Tibial artery (tissue), 4 donors: Measurements from ENCODE around the gene ZBTB7A.

ENCODE experiments used
- DNase-seq, 2 donors: peaks; one replicate each; pipeline ENCODE4 v3.0.0-alpha.2; 2019
- H3K27ac ChIP-seq, 2 donors: fragments of 200-600 bp; sonication (generic) in 1 of 2; 1 replicate in 1 of 2; 2 replicates in 1 of 2; pipeline ENCODE4 v1.5.1; 2018 to 2019; ENCODE audit warnings: mild to moderate bottlenecking in 1 of 2
- H3K27me3 ChIP-seq, 2 donors: fragments of 200-600 bp; sonication (generic) in 1 of 2; one replicate each; pipeline versions ENCODE4 v1.5.1 to v1.6.0; 2016 to 2019
- H3K36me3 ChIP-seq, 3 donors: fragments of 200-600 bp; sonication (generic) in 2 of 3; one replicate each; pipeline ENCODE4 v1.5.1; 2016 to 2019; ENCODE audit warnings: mild to moderate bottlenecking in 2 of 3
- H3K4me1 ChIP-seq, 4 donors: fragments of 200-600 bp; sonication (generic) in 2 of 4; 1 replicate in 3 of 4; 2 replicates in 1 of 4; pipeline ENCODE4 v1.5.1; 2016 to 2019
- H3K4me3 ChIP-seq, 2 donors: fragments of 200-600 bp; sonication (generic) in 1 of 2; 1 replicate in 1 of 2; 2 replicates in 1 of 2; pipeline ENCODE4 v1.5.1; 2018 to 2019; ENCODE audit warnings: mild to moderate bottlenecking in 2 of 2
- H3K9me3 ChIP-seq, 3 donors: fragments of 200-600 bp; sonication (generic) in 1 of 3; one replicate each; pipeline ENCODE4 v1.5.1; 2016 to 2019
- intact Hi-C: fragments of 100-400 bp; cut with DNase I; formaldehyde crosslinking; loops from one replicate; pipeline ENCODE4 v1.15.0; 2023; ENCODE audit warnings: low total_unique reads
- TF ChIP-seq, protein P1 (sequence below), 2 experiments: fragments of 200-600 bp in 1 of 2; fragments of 450-650 bp in 1 of 2; IDR thresholded peaks; one replicate each; pipeline ENCODE4 v1.5.1; 2017 to 2019; ENCODE audit warnings: antibody characterized with exemption in 2 of 2, mild to moderate bottlenecking in 1 of 2, moderate library complexity in 1 of 2

ZBTB7A gene

GRCh38 chr19:4038057-4038456, 28.6 kb downstream of the ZBTB7A start:
- no peaks in the 10 kb centered on the region for H3K27me3 ChIP-seq
- H3K9me3 ChIP-seq, result no peaks in the 10 kb centered on the region
- H3K4me3 ChIP-seq, result no peak overlapping the region
- no peak for DNase-seq
- H3K36me3 ChIP-seq, result peaks cover 28 to 70% (median 61%) of the 10 kb centered on the region in 3 donors
- no peak overlapping the region for H3K27ac ChIP-seq
- TF ChIP-seq, protein P1, sequence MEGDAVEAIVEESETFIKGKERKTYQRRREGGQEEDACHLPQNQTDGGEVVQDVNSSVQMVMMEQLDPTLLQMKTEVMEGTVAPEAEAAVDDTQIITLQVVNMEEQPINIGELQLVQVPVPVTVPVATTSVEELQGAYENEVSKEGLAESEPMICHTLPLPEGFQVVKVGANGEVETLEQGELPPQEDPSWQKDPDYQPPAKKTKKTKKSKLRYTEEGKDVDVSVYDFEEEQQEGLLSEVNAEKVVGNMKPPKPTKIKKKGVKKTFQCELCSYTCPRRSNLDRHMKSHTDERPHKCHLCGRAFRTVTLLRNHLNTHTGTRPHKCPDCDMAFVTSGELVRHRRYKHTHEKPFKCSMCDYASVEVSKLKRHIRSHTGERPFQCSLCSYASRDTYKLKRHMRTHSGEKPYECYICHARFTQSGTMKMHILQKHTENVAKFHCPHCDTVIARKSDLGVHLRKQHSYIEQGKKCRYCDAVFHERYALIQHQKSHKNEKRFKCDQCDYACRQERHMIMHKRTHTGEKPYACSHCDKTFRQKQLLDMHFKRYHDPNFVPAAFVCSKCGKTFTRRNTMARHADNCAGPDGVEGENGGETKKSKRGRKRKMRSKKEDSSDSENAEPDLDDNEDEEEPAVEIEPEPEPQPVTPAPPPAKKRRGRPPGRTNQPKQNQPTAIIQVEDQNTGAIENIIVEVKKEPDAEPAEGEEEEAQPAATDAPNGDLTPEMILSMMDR (IDR thresholded peaks at IDR 0.05), result no peak
- H3K4me1 ChIP-seq, result peaks cover 0 to 9% (median 0%) of the 10 kb centered on the region in 4 donors
- intact Hi-C loops, result no loop called here

DNA sequence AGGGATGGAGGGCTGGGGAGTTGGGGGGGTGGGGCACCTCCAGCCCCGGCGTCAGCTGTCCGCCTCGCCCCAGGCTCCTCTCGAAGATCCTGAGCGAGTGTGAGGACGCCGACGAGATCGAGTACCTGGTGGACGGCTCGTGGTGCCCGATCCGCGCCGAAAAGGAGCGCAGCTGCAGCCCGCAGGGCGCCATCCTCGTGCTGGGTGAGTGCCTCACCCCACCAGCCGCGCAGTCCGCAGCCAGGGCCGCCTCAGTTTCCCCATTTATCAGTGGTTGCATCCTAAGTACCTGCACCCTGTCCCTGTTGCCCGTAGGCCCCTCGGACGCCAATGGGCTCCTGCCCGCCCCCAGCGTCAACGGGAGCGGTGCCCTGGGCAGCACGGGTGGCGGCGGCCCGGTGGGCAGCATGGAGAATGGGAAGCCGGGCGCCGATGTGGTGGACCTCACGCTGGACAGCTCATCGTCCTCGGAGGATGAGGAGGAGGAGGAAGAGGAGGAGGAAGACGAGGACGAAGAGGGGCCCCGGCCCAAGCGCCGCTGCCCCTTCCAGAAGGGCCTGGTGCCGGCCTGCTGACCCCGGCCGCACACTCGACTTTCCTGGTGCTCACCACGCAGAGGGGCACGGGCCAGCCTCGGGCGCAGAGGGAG, 29.3 kb downstream of the ZBTB7A start:
- no peak for DNase-seq
- H3K27ac ChIP-seq, result no peak overlapping the region

DNA sequence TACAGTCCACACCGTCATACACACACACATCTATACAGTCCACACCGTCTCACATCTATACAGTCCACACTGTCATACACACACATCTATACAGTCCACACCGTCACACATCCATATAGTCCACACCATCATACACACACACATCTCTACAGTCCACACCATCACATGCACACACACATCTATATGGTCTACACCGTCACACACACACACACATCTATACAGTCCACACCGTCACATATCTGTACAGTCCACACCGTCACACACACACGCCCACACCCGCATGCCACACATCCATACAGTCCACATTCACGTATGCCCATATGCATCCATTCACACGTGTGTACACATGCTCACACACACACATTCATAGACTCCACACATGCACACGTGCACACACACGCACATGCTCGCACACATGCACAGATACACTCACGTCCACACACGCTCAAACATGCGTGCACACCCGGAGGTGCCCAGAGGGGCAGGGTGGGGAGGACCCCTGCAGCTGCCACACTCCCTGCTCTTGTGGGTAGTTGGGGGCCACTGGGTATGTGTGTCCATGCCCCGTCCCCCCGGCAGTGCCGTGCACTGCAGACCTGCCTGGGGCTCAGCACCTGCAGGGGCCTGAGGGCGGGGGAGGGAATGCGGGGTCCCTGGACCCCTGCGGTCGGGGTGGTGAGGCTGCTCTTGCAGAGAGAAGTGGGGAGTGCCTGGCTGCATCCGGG, 30.0 kb downstream of the ZBTB7A start:
- TF ChIP-seq, protein P1 (IDR thresholded peaks at IDR 0.05), result no peak
- DNase-seq, result no peak
- Histone ChIP-seq H3K27me3 (no peaks in the 10 kb centered on the region), H3K4me1 (no peaks in the 10 kb centered on the region), H3K9me3 (no peaks in the 10 kb centered on the region), H3K4me3 (no peak overlapping the region), H3K27ac (no peak overlapping the region), H3K36me3 (peaks cover 30 to 71% (median 64%) of the 10 kb centered on the region in 3 donors)
- intact Hi-C loops, result no loop called here

More for the DNA sequence above, 29.3 kb downstream of the ZBTB7A start:
- H3K4me3 ChIP-seq, result no peak overlapping the region
- H3K9me3 ChIP-seq, result no peaks in the 10 kb centered on the region
- intact Hi-C loops, result no loop called here
- TF ChIP-seq, protein P1 (IDR thresholded peaks at IDR 0.05), result no peak
- peaks cover 30 to 72% (median 66%) of the 10 kb centered on the region in 3 donors for H3K36me3 ChIP-seq
- peaks cover 0 to 2% (median 0%) of the 10 kb centered on the region in 4 donors for H3K4me1 ChIP-seq
- H3K27me3 ChIP-seq, result no peaks in the 10 kb centered on the region

- H3K4me1 ChIP-seq, result no peaks in the 10 kb centered on the region
- intact Hi-C loops, result no loop called here
- H3K9me3 ChIP-seq, result no peaks in the 10 kb centered on the region
- DNase-seq, result no peak
- peaks cover 30 to 78% (median 67%) of the 10 kb centered on the region in 3 donors for H3K36me3 ChIP-seq
- no peaks in the 10 kb centered on the region for H3K27me3 ChIP-seq
- TF ChIP-seq, protein P1 (IDR thresholded peaks at IDR 0.05), result no peak
- H3K4me3 ChIP-seq, result no peak overlapping the region
- H3K27ac ChIP-seq, result no peak overlapping the region
These were observed 31.1 kb downstream of the ZBTB7A start for GRCh38 chr19:4035582-4035981.

GRCh38 chr19:4035018-4035566, 31.6 kb downstream of the ZBTB7A start:
- no peak for DNase-seq
- Histone ChIP-seq H3K4me3 (no peak overlapping the region), H3K27me3 (no peaks in the 10 kb centered on the region), H3K4me1 (no peaks in the 10 kb centered on the region), H3K36me3 (peaks cover 30 to 82% (median 68%) of the 10 kb centered on the region in 3 donors), H3K9me3 (no peaks in the 10 kb centered on the region), H3K27ac (no peak overlapping the region)
- TF ChIP-seq, protein P1 (IDR thresholded peaks at IDR 0.05), result no peak
- intact Hi-C loops, result no loop called here
